Ascending aorta (tissue), 2 donors: ENCODE results near the gene CDIP1. TPM values are rescaled to one million over a fixed set of nuclear protein-coding genes. Genes with fewer than 3 reads are reported as not detected.

Experiments
- DNase-seq, 2 donors: peaks; one replicate each; pipeline ENCODE4 v3.0.0-alpha.2; 2019; ENCODE audit warnings: low spot score in 2 of 2
- H3K27ac ChIP-seq, 2 donors: fragments of 200-600 bp; sonication (generic); one replicate each; pipeline ENCODE4 v1.5.1; 2016 to 2017; ENCODE audit warnings: mild to moderate bottlenecking in 1 of 2
- H3K27me3 ChIP-seq: fragments of 200-600 bp; sonication (generic); one replicate; pipeline ENCODE4 v1.5.1; 2017
- H3K36me3 ChIP-seq, 2 donors: fragments of 200-600 bp; sonication (generic); one replicate each; pipeline ENCODE4 v1.5.1; 2016
- H3K4me1 ChIP-seq, 2 donors: fragments of 200-600 bp; sonication (generic); one replicate each; pipeline ENCODE4 v1.5.1; 2016 to 2017; ENCODE audit warnings: mild to moderate bottlenecking in 1 of 2
- H3K4me3 ChIP-seq, 2 donors: fragments of 200-600 bp; sonication (generic); one replicate each; pipeline ENCODE4 v1.5.1; 2016 to 2017; ENCODE audit warnings: mild to moderate bottlenecking in 1 of 2
- H3K9me3 ChIP-seq, 2 donors: fragments of 200-600 bp; sonication (generic); one replicate each; pipeline ENCODE4 v1.5.1; 2016
- intact Hi-C: fragments of 100-400 bp; cut with DNase I; formaldehyde crosslinking; loops from one replicate; pipeline ENCODE4 v1.15.1; 2023
- total RNA-seq: library from RNA; depleted of rRNA; stranded (reverse); fragments of >200 nt; gene quantifications from one replicate; pipeline ENCODE4 v1.1.0, GENCODE V29; 2016
- TF ChIP-seq, protein P1 (sequence below), 3 experiments: fragments of 200-600 bp in 2 of 3; fragments of 450-650 bp in 1 of 3; sonication (generic) in 2 of 3; IDR thresholded peaks; one replicate each; pipeline ENCODE4 v1.5.1; 2016 to 2019; ENCODE audit warnings: antibody characterized with exemption in 3 of 3, mild to moderate bottlenecking in 1 of 3, moderate library complexity in 1 of 3

Gene CDIP1
- total RNA-seq, 1 donor from 2014 or later: 36.9 TPM

DNA sequence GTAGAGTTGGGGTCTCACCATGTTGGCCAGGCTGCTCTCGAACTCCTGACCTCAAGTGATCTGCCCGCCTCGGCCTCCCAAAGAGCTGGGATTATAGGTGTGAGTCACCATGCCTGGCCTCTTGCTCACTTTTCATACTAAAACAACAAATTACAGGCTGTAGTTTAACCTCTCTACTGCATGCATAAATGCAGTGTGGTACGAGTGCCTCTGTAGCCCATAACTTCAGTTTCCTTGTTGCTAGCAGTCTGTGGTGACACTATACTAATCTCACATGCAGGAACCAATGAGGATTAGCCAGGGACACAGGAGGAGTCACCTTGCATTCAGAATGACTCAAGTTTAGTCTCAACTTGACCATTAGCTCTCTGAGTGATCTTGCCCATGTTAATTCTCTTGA is 42.3 kb downstream of the CDIP1 start:
- Histone ChIP-seq H3K4me1 (peaks cover 3 to 14% of the 10 kb centered on the region in 2 donors), H3K27ac (no peak overlapping the region), H3K36me3 (peaks cover 0 to 4% of the 10 kb centered on the region in 2 donors), H3K9me3 (no peaks in the 10 kb centered on the region), H3K4me3 (no peak overlapping the region), H3K27me3 (no peaks in the 10 kb centered on the region)
- TF ChIP-seq, protein P1, sequence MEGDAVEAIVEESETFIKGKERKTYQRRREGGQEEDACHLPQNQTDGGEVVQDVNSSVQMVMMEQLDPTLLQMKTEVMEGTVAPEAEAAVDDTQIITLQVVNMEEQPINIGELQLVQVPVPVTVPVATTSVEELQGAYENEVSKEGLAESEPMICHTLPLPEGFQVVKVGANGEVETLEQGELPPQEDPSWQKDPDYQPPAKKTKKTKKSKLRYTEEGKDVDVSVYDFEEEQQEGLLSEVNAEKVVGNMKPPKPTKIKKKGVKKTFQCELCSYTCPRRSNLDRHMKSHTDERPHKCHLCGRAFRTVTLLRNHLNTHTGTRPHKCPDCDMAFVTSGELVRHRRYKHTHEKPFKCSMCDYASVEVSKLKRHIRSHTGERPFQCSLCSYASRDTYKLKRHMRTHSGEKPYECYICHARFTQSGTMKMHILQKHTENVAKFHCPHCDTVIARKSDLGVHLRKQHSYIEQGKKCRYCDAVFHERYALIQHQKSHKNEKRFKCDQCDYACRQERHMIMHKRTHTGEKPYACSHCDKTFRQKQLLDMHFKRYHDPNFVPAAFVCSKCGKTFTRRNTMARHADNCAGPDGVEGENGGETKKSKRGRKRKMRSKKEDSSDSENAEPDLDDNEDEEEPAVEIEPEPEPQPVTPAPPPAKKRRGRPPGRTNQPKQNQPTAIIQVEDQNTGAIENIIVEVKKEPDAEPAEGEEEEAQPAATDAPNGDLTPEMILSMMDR (IDR thresholded peaks at IDR 0.05): no peak
- intact Hi-C loops: no loop called here
- DNase-seq: no peak

DNA sequence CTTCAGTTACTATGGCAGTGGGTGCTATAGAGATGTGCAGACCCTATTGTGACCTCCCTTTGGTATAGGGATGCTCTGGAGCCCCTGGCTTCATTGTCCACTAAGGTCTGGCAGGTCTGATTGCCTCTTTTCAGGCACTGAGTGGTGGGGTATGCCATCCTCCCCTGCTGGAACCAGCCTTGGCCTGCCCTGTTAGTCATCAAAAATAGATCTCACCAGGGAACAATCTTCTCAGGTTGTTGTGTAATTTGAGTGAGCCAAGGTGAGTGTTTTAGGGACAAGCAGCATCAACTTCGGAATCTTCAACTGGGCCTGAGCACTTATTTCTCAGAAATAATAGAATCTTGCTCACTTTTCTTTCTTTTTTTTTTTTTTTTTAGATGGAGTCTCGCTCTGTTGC is 42.8 kb downstream of the CDIP1 start:
- H3K4me1 ChIP-seq: peaks cover 3 to 12% of the 10 kb centered on the region in 2 donors
- H3K27me3 ChIP-seq: no peaks in the 10 kb centered on the region
- H3K9me3 ChIP-seq: no peaks in the 10 kb centered on the region
- no peak overlapping the region for H3K4me3 ChIP-seq
- intact Hi-C loops: no loop called here
- H3K36me3 ChIP-seq: peaks cover 0 to 4% of the 10 kb centered on the region in 2 donors
- TF ChIP-seq, protein P1 (IDR thresholded peaks at IDR 0.05): no peak
- H3K27ac ChIP-seq: no peak overlapping the region
- DNase-seq: no peak

DNA sequence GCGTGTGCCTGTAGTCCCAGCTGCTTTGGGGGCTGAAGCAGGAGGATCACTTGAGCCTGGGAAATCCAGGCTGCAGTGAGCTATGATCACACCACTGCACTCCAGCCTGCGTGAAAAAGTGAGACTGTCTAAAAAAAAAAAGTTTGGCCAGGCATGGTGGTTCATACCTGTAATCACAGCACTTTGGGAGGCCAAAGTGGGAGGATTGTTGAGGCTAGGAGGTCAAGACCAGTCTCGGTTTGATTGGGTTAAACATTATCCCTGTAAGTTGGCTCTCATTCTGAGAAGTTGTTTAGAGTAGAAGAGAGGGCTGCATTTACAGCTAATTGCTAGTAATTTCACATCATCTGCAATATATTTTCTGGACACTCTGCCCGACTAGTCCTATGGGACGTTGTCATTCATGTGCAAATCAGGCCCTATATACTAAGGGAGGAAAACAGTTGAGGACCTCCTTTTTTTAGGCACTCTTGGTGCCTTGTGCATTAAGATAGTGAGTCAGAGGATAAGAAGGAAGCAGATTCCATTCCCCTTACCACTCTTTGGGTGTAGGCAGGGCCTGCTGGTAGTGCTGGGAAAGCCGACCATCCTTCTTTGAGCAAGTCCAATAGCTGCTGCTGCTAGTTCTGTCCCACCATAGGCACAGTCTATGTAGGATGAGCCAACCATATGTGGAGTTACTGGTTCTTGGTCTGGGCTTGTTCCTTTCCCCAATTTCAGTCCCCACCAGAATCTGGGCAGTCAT is 43.7 kb downstream of the CDIP1 start:
- no peak overlapping the region for H3K4me3 ChIP-seq
- intact Hi-C loops: no loop called here
- H3K9me3 ChIP-seq: no peaks in the 10 kb centered on the region
- H3K27me3 ChIP-seq: no peaks in the 10 kb centered on the region
- no peak overlapping the region for H3K27ac ChIP-seq
- peaks cover 1 to 3% of the 10 kb centered on the region in 2 donors for H3K4me1 ChIP-seq
- TF ChIP-seq, protein P1 (IDR thresholded peaks at IDR 0.05): no peak
- H3K36me3 ChIP-seq: peaks cover 0 to 4% of the 10 kb centered on the region in 2 donors
- no peak for DNase-seq

DNA sequence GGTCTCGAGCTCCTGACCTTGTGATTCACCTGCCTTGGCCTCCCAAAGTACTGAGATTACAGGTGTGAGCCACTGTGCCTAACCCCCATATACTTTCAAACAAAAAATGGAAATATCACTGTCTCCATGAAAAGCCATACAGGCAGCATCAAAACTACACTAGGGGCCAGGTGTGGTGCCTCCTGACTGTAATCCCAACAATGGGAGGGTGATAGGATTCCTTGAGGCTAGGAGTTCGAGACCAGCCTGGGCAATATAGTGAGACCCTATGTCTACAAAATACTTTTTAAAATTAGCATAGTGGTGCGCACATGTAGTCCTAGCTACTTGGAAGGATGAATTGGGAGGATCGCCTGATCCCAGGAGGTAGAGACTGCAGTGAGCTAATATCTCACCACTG is 46.7 kb downstream of the CDIP1 start:
- intact Hi-C loops: no loop called here
- TF ChIP-seq, protein P1 (IDR thresholded peaks at IDR 0.05): no peak
- DNase-seq: no peak

DNA sequence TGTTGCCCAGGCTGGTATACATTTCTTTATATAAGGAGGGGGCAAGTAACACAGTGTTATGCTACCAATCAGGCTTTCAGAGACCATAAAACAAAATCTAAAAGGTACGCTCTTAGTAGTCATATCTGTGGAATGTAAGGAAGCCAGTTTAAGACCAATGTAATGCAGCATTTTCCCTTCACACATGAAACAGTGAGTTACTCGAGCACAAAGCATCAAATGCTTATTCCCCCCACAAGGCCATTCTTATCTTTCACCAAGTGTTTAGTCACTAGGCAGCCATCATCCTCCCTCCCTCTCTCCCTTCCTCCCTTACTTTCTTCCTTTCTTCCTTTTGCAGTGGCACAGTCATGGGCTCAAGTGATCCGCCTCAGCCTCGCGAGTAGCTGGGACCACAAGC is 49.5 kb downstream of the CDIP1 start:
- Histone ChIP-seq H3K27ac (no peak overlapping the region), H3K4me1 (no peaks in the 10 kb centered on the region), H3K4me3 (no peak overlapping the region), H3K27me3 (no peaks in the 10 kb centered on the region), H3K36me3 (peaks cover 8 to 11% of the 10 kb centered on the region in 2 donors), H3K9me3 (no peaks in the 10 kb centered on the region)
- intact Hi-C loops: no loop called here
- no peak for DNase-seq
- TF ChIP-seq, protein P1 (IDR thresholded peaks at IDR 0.05): no peak

More for the DNA sequence above, 46.7 kb downstream of the CDIP1 start:
- no peak overlapping the region for H3K27ac ChIP-seq
- no peaks in the 10 kb centered on the region for H3K27me3 ChIP-seq
- H3K4me3 ChIP-seq: no peak overlapping the region
- H3K36me3 ChIP-seq: peaks cover 0 to 6% of the 10 kb centered on the region in 2 donors
- H3K9me3 ChIP-seq: no peaks in the 10 kb centered on the region
- H3K4me1 ChIP-seq: no peaks in the 10 kb centered on the region
